BLaER1 (cell line): ENCODE results near the gene PALD1.

Source experiments
- H3K27ac ChIP-seq: shearing (Covaris generic); formaldehyde crosslinking; 2 replicates; pipeline ENCODE4 v1.8.1; 2022
- H3K27me3 ChIP-seq: shearing (Covaris generic); formaldehyde crosslinking; 2 replicates; pipeline ENCODE4 v1.8.1; 2022
- H3K36me3 ChIP-seq: shearing (Covaris generic); formaldehyde crosslinking; 2 replicates; pipeline ENCODE4 v1.8.1; 2022
- H3K4me1 ChIP-seq: shearing (Covaris generic); formaldehyde crosslinking; 2 replicates; pipeline ENCODE4 v1.8.1; 2022
- H3K4me2 ChIP-seq: shearing (Covaris generic); formaldehyde crosslinking; 2 replicates; pipeline ENCODE4 v1.8.1; 2022
- H3K4me3 ChIP-seq: shearing (Covaris generic); formaldehyde crosslinking; 2 replicates; pipeline ENCODE4 v1.8.1; 2022
- H3K9ac ChIP-seq: shearing (Covaris generic); formaldehyde crosslinking; 2 replicates; pipeline ENCODE4 v1.8.1; 2022
- H3K9me3 ChIP-seq: shearing (Covaris generic); formaldehyde crosslinking; 2 replicates; pipeline ENCODE4 v1.8.1; 2022
- H4K20me1 ChIP-seq: shearing (Covaris generic); formaldehyde crosslinking; 2 replicates; pipeline ENCODE4 v1.8.1; 2022
- Cebpa-rat ChIP-seq: shearing (Covaris generic); IDR thresholded peaks from 2 replicates; pipeline ENCODE4 v1.8.1; 2022

Gene PALD1

GRCh38 chr10:70538195-70538520, 59.6 kb downstream of the PALD1 start:
- H3K4me3 ChIP-seq: no peak overlapping the region
- 0 out of 2 replicates have a peak, but pooled peaks cover 4% of the 10 kb centered on the region for H3K4me1 ChIP-seq
- H3K27ac ChIP-seq: peak overlapping the region; percentile 13
- peaks cover 8% of the 10 kb centered on the region; the same call in 1 of the 2 replicates for H4K20me1 ChIP-seq
- H3K4me2 ChIP-seq: no peak overlapping the region
- peaks cover 93% of the 10 kb centered on the region for H3K36me3 ChIP-seq
- no peak for TF ChIP-seq Cebpa-rat
- H3K27me3 ChIP-seq: no peaks in the 10 kb centered on the region
- no peaks in the 10 kb centered on the region for H3K9me3 ChIP-seq
- H3K9ac ChIP-seq: 0 out of 2 replicates have a peak overlapping the region, but pooled peaks have one; percentile 15

- Histone ChIP-seq H4K20me1 (peaks cover 8% of the 10 kb centered on the region; the same call in 1 of the 2 replicates), H3K4me3 (no peak overlapping the region), H3K4me1 (peaks cover 8% of the 10 kb centered on the region), H3K36me3 (peaks cover 90% of the 10 kb centered on the region), H3K4me2 (no peak overlapping the region), H3K9ac (0 out of 2 replicates have a peak overlapping the region, but pooled peaks have one; percentile 15), H3K27me3 (no peaks in the 10 kb centered on the region), H3K9me3 (no peaks in the 10 kb centered on the region), H3K27ac (0 out of 2 replicates have a peak overlapping the region, but pooled peaks have one; percentile 9)
- no peak for TF ChIP-seq Cebpa-rat
These were observed 60.3 kb downstream of the PALD1 start for GRCh38 chr10:70538731-70539338.

- Histone ChIP-seq H3K9ac (no peak overlapping the region), H3K36me3 (peaks cover 90% of the 10 kb centered on the region), H3K4me2 (no peak overlapping the region), H3K4me3 (no peak overlapping the region), H4K20me1 (peaks cover 8% of the 10 kb centered on the region; the same call in 1 of the 2 replicates), H3K27ac (0 out of 2 replicates have a peak overlapping the region, but pooled peaks have one; percentile 9), H3K4me1 (peaks cover 14% of the 10 kb centered on the region), H3K9me3 (no peaks in the 10 kb centered on the region), H3K27me3 (no peaks in the 10 kb centered on the region)
- no peak for TF ChIP-seq Cebpa-rat
These were observed 60.9 kb downstream of the PALD1 start for GRCh38 chr10:70539471-70539870.

DNA sequence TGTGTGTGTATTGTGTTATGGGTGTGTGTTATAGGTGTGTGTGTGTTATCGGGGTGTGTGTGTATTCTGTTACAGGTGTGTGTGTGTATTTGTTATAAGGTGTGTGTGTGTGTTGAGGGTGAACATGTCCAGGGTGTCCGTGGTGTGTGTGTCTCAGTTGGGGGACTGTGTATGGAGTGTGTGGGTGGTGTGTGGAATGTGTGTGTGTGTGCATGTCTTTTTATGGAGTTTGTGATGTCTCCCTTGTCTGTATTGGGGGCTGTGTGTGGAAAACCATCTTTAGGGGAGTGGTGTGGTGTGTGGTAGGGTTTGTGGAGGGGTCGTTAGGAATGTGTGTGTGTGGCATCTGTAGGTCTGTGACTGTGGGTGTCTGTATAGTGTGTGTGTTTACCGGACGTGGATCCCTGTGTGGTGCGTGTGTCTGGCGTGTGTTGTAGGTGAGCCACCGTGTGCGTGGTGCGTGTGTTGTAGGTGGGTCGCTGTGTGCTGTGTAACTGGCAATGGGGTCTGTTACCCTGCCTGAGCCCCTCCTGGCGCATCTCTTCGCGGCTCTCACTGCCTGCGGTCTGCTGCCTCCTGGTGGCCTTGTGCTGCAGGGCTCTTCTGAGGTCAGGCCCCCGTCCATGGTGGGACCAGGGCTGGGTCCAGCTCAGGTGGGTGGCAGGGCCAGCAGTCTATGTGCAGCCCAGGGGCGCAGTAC, 61.7 kb downstream of the PALD1 start:
- Histone ChIP-seq H3K9me3 (no peaks in the 10 kb centered on the region), H3K27ac (no peak overlapping the region), H3K9ac (no peak overlapping the region), H3K4me2 (no peak overlapping the region), H3K27me3 (no peaks in the 10 kb centered on the region), H3K36me3 (peaks cover 88% of the 10 kb centered on the region), H3K4me3 (no peak overlapping the region), H4K20me1 (peaks cover 8% of the 10 kb centered on the region; the same call in 1 of the 2 replicates), H3K4me1 (peaks cover 13% of the 10 kb centered on the region)
- TF ChIP-seq Cebpa-rat: no peak

GRCh38 chr10:70540789-70541360, 62.3 kb downstream of the PALD1 start:
- no peak for TF ChIP-seq Cebpa-rat
- peaks cover 13% of the 10 kb centered on the region for H3K4me1 ChIP-seq
- H3K36me3 ChIP-seq: peaks cover 89% of the 10 kb centered on the region
- H3K9ac ChIP-seq: no peak overlapping the region
- H3K4me2 ChIP-seq: no peak overlapping the region
- H3K27ac ChIP-seq: no peak overlapping the region
- peaks cover 8% of the 10 kb centered on the region; the same call in 1 of the 2 replicates for H4K20me1 ChIP-seq
- H3K4me3 ChIP-seq: no peak overlapping the region
- no peaks in the 10 kb centered on the region for H3K9me3 ChIP-seq
- H3K27me3 ChIP-seq: no peaks in the 10 kb centered on the region

DNA sequence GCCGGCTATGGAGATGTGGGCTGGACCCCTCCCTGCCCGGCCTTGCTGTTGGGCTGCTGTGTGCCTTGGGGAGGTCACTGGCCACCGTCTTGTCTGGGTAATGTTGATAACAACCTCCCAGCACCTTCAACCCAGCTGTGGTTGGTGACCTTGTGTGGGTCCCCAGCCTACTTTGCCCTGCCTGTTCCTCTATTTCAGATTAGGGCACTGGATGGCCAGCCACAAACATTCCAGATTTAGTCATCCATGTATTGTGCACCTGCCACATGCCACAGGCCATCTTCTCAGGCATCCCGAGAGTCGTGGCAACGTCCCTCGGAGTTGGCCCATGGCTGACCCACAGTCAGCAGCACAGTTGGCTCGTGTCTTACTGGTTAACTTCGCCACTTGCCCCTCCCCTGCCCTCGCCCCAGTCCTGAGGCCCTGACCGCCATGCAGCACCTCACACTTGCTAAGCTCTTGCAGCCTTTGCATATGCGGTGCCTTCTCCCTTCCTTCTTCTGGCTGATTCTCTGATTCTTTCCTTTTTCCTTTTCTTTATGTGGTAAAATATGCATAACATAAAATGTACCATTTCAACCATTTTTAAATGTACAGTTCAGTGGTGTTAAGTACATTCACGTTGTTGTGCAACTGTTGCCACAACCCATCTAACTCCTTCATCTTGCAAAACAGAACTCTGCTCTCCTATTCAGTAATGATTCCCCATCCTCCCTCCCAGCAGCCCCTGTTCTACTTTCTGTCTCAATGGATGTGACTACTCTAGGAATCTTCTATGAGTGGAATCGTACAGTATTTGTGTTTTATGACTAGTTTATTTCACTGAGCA, 63.4 kb downstream of the PALD1 start:
- Histone ChIP-seq H3K27me3 (no peaks in the 10 kb centered on the region), H3K9ac (no peak overlapping the region), H4K20me1 (peaks cover 8% of the 10 kb centered on the region; the same call in 1 of the 2 replicates), H3K4me3 (no peak overlapping the region), H3K36me3 (peaks cover 88% of the 10 kb centered on the region), H3K4me2 (no peak overlapping the region), H3K4me1 (peaks cover 13% of the 10 kb centered on the region), H3K9me3 (no peaks in the 10 kb centered on the region), H3K27ac (no peak overlapping the region)
- TF ChIP-seq Cebpa-rat: no peak

DNA sequence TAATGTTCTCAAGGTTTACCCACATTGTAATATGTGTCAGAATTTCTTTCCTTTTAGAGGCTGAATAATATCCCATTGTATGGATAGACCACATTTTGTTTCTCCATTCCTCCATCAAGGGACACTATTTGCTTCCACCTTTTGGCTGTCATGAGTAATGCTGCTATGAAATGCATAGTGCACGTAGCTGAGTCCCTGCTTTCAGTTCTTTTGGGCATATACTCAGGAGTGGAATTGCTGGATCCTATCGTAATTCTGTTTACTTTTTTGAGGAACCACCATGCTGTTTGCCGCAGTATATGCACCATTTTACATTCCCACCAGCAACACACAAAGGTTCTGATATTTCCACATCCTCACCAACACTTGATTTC, 64.0 kb downstream of the PALD1 start:
- no peak overlapping the region for H3K9ac ChIP-seq
- peaks cover 13% of the 10 kb centered on the region for H3K4me1 ChIP-seq
- no peak overlapping the region for H3K27ac ChIP-seq
- H3K9me3 ChIP-seq: no peaks in the 10 kb centered on the region
- no peak overlapping the region for H3K4me3 ChIP-seq
- H3K4me2 ChIP-seq: no peak overlapping the region
- peaks cover 87% of the 10 kb centered on the region for H3K36me3 ChIP-seq
- peaks cover 8% of the 10 kb centered on the region; the same call in 1 of the 2 replicates for H4K20me1 ChIP-seq
- H3K27me3 ChIP-seq: no peaks in the 10 kb centered on the region
- no peak for TF ChIP-seq Cebpa-rat

DNA sequence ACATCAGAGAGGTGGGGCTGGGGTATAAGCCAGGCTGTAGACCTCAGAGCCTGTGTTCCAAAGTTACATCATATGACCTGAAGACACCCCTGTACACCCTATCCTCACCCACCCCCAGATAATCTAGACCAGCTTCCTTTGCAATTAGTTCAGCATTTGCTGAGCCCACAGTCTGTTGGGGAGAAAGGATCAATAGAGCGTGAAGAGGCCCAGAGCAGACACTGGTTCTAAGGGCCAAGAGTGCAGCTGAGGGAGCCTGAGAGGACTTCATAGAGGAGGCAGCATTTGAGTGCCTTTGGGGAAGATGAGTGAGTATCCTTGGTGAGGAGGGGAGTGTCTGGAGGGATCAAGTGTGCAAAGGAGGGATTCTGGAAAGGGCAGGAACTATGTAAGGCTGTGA, 65.3 kb downstream of the PALD1 start:
- peak overlapping the region; percentile 41; the same call in 1 of the 2 replicates for H3K27ac ChIP-seq
- H3K9ac ChIP-seq: peak overlapping the region; percentile 15; the same call in 1 of the 2 replicates
- peaks cover 14% of the 10 kb centered on the region; the same call in 1 of the 2 replicates for H4K20me1 ChIP-seq
- H3K4me2 ChIP-seq: 0 out of 2 replicates have a peak overlapping the region, but pooled peaks have one; percentile 2
- H3K27me3 ChIP-seq: no peaks in the 10 kb centered on the region
- peaks cover 13% of the 10 kb centered on the region for H3K4me1 ChIP-seq
- H3K4me3 ChIP-seq: no peak overlapping the region
- no peak for TF ChIP-seq Cebpa-rat
- peaks cover 86% of the 10 kb centered on the region for H3K36me3 ChIP-seq
- H3K9me3 ChIP-seq: no peaks in the 10 kb centered on the region
